Small intestine (tissue), 7 donors: Measurements from ENCODE around the gene ATXN7L3. TPM values are rescaled to one million over a fixed set of nuclear protein-coding genes. Genes with fewer than 3 reads are reported as not detected.

Source experiments
- DNase-seq, 2 donors: peaks; one replicate each; pipeline versions ENCODE4 v3.0.0 to v3.0.0-alpha.2; 2013
- FAIRE-seq: peaks from 2 replicates; lab custom pipeline; 2012; peaks lifted over from hg19 to GRCh38; lab: Jason Lieb, UNC
- H3K27ac ChIP-seq, 3 donors: one replicate each; pipeline ENCODE4 v1.5.1; 2013; ENCODE audit warnings: low read length in 2 of 3, mild to moderate bottlenecking in 2 of 3, control low read depth in 1 of 3, inconsistent platforms in 1 of 3, low read depth in 1 of 3, moderate library complexity in 1 of 3
- H3K27me3 ChIP-seq, 3 donors: one replicate each; pipeline ENCODE4 v1.6.1; 2013; ENCODE audit warnings: low read length in 3 of 3, inconsistent platforms in 1 of 3; ENCODE audit not compliant: control insufficient read depth in 3 of 3, insufficient read depth in 3 of 3
- H3K36me3 ChIP-seq, 3 donors: one replicate each; pipeline ENCODE4 v1.6.1; 2013; ENCODE audit warnings: low read length in 3 of 3, inconsistent platforms in 1 of 3, low read depth in 1 of 3, mild to moderate bottlenecking in 1 of 3, moderate library complexity in 1 of 3; ENCODE audit not compliant: control insufficient read depth in 3 of 3, insufficient read depth in 2 of 3
- H3K4me1 ChIP-seq, 3 donors: one replicate each; pipeline ENCODE4 v1.6.1; 2013; ENCODE audit warnings: low read length in 2 of 3, inconsistent platforms in 1 of 3, low read depth in 1 of 3, mild to moderate bottlenecking in 1 of 3, moderate library complexity in 1 of 3; ENCODE audit not compliant: control insufficient read depth in 3 of 3, insufficient read depth in 2 of 3
- H3K4me3 ChIP-seq, 3 donors: one replicate each; pipeline ENCODE4 v1.5.1; 2013; ENCODE audit warnings: low read length in 3 of 3, control low read depth in 1 of 3, inconsistent platforms in 1 of 3, low read depth in 1 of 3, mild to moderate bottlenecking in 1 of 3, moderate library complexity in 1 of 3
- H3K9me3 ChIP-seq, 2 donors: one replicate each; pipeline ENCODE4 v1.6.1; 2013; ENCODE audit warnings: low read depth in 1 of 2, low read length in 1 of 2; ENCODE audit not compliant: control insufficient read depth in 2 of 2, insufficient read depth in 1 of 2
- WGBS, 3 donors: extraction: QIAGEN DNeasy Blood & Tissue Kit; methylation state at CpG; one replicate each; pipeline ENCODE4 v1.1.7; 2013; 5-methylcytosine and 5-hydroxymethylcytosine counted together
- polyA plus RNA-seq, 4 donors: library from polyadenylated mRNA; stranded (reverse) in 3 of 4; unstranded in 1 of 4; fragments of 200-250 nt in 3 of 4; fragments of 120-200 nt in 1 of 4; gene quantifications; one replicate each; pipeline versions ENCODE4 v1.2.1 to v1.2.3, GENCODE V29; 2013
- donor health status: healthy with polysubstance abuse.
- donor health status: control.
- donor health status: control.
- donor health status: Bipolar disorder and iron deficiency.
- donor health status: healthy.

Gene ATXN7L3
- polyA plus RNA-seq, 4 donors, result 40.3 to 44.1 (median 43.1) TPM

GRCh38 chr17:44233582-44233981 is 33.9 kb upstream of the ATXN7L3 start:
- no peak overlapping the region for H3K27ac ChIP-seq
- no peaks in the 10 kb centered on the region for H3K9me3 ChIP-seq
- no peaks in the 10 kb centered on the region for H3K27me3 ChIP-seq
- 77 to 79% (median 79%) methylated on average over 5 of the region's 5 CpGs for WGBS, 3 donors
- FAIRE-seq (no peak), DNase-seq (no peak)
- H3K4me3 ChIP-seq, result no peak overlapping the region
- no peaks in the 10 kb centered on the region for H3K4me1 ChIP-seq
- no peaks in the 10 kb centered on the region for H3K36me3 ChIP-seq

GRCh38 chr17:44232061-44232460 is 32.4 kb upstream of the ATXN7L3 start:
- WGBS, 3 donors, result 79 to 83% (median 80%) methylated on average over 7 of the region's 7 CpGs
- H3K36me3 ChIP-seq, result no peaks in the 10 kb centered on the region
- H3K9me3 ChIP-seq, result no peaks in the 10 kb centered on the region
- H3K27me3 ChIP-seq, result no peaks in the 10 kb centered on the region
- FAIRE-seq (no peak), DNase-seq (no peak)
- H3K27ac ChIP-seq, result no peak overlapping the region
- H3K4me1 ChIP-seq, result no peaks in the 10 kb centered on the region
- H3K4me3 ChIP-seq, result no peak overlapping the region

- no peaks in the 10 kb centered on the region for H3K27me3 ChIP-seq
- no peak overlapping the region for H3K4me3 ChIP-seq
- WGBS, 3 donors, result 81 to 94% (median 85%) methylated on average over 9 of the region's 9 CpGs
- H3K4me1 ChIP-seq, result no peaks in the 10 kb centered on the region
- FAIRE-seq (no peak), DNase-seq (no peak)
- no peaks in the 10 kb centered on the region for H3K9me3 ChIP-seq
- no peaks in the 10 kb centered on the region for H3K36me3 ChIP-seq
- no peak overlapping the region for H3K27ac ChIP-seq
Observed at GRCh38 chr17:44230140-44230539, 30.5 kb upstream of the ATXN7L3 start.

GRCh38 chr17:44229090-44229489 is 29.4 kb upstream of the ATXN7L3 start:
- no peak overlapping the region for H3K4me3 ChIP-seq
- H3K27me3 ChIP-seq, result no peaks in the 10 kb centered on the region
- H3K36me3 ChIP-seq, result no peaks in the 10 kb centered on the region
- H3K27ac ChIP-seq, result no peak overlapping the region
- H3K4me1 ChIP-seq, result no peaks in the 10 kb centered on the region
- 90 to 95% (median 91%) methylated on average over 6 of the region's 6 CpGs for WGBS, 3 donors
- FAIRE-seq, result no peak
- H3K9me3 ChIP-seq, result no peaks in the 10 kb centered on the region
- no peak for DNase-seq

GRCh38 chr17:44223541-44224071 is 23.9 kb upstream of the ATXN7L3 start:
- Histone ChIP-seq H3K4me1 (peaks cover 3 to 18% (median 3%) of the 10 kb centered on the region in 3 donors), H3K36me3 (no peaks in the 10 kb centered on the region), H3K27me3 (no peaks in the 10 kb centered on the region), H3K4me3 (no peak overlapping the region), H3K27ac (peak overlapping the region in 1 of 3 donors; percentile 17), H3K9me3 (no peaks in the 10 kb centered on the region)
- 9 to 32% (median 29%) methylated on average over 7 of the region's 7 CpGs for WGBS, 3 donors
- DNase-seq, result peak in 1 of 2 donors; percentile 44
- FAIRE-seq, result no peak

GRCh38 chr17:44222112-44222869 is 22.6 kb upstream of the ATXN7L3 start:
- FAIRE-seq (no peak), DNase-seq (peak; percentile 66 to 74)
- WGBS, 3 donors, result 3 to 6% (median 5%) methylated on average over 35 to 36 of the region's 36 CpGs
- peak overlapping the region; percentile 86 to 95 (median 88) for H3K4me3 ChIP-seq
- H3K9me3 ChIP-seq, result no peaks in the 10 kb centered on the region
- peak overlapping the region; percentile 87 to 98 (median 93) for H3K27ac ChIP-seq
- peaks cover 7 to 27% (median 10%) of the 10 kb centered on the region in 3 donors for H3K4me1 ChIP-seq
- no peaks in the 10 kb centered on the region for H3K27me3 ChIP-seq
- H3K36me3 ChIP-seq, result peaks cover 0 to 9% (median 0%) of the 10 kb centered on the region in 3 donors

GRCh38 chr17:44221862-44222111 is 22.1 kb upstream of the ATXN7L3 start:
- Histone ChIP-seq H3K27me3 (no peaks in the 10 kb centered on the region), H3K9me3 (no peaks in the 10 kb centered on the region), H3K4me1 (peaks cover 7 to 29% (median 13%) of the 10 kb centered on the region in 3 donors), H3K36me3 (peaks cover 0 to 14% (median 0%) of the 10 kb centered on the region in 3 donors), H3K27ac (peak overlapping the region; percentile 87 to 98 (median 93)), H3K4me3 (peak overlapping the region; percentile 86 to 95 (median 88))
- no peak for DNase-seq
- no peak for FAIRE-seq
- 0 to 3% (median 2%) methylated on average over 15 to 17 of the region's 17 CpGs for WGBS, 3 donors

GRCh38 chr17:44221084-44221861 is 21.6 kb upstream of the ATXN7L3 start:
- H3K36me3 ChIP-seq, result peaks cover 0 to 17% (median 0%) of the 10 kb centered on the region in 3 donors
- H3K4me3 ChIP-seq, result peak overlapping the region; percentile 86 to 95 (median 88)
- peak overlapping the region; percentile 87 to 98 (median 93) for H3K27ac ChIP-seq
- H3K9me3 ChIP-seq, result no peaks in the 10 kb centered on the region
- H3K27me3 ChIP-seq, result no peaks in the 10 kb centered on the region
- WGBS, 3 donors, result 0 to 1% (median 1%) methylated on average over 51 to 54 of the region's 54 CpGs
- H3K4me1 ChIP-seq, result peaks cover 7 to 29% (median 13%) of the 10 kb centered on the region in 3 donors
- FAIRE-seq (no peak), DNase-seq (peak; percentile 80 to 87)
